Activated CD8-positive, alpha-beta T cell treated with anti-CD3 and anti-CD28 coated beads for 36 hours (primary cell): ENCODE results near the gene LMOD3. TPM values are rescaled to one million over a fixed set of nuclear protein-coding genes. Genes with fewer than 3 reads are reported as not detected.

Source experiments
- ATAC-seq: fragments of 200-7000 bp; cut with Tn5 transposase; one replicate; pipeline ENCODE4 v1.10.0; 2021; ENCODE audit warnings: mild to moderate bottlenecking, moderate library complexity
- CTCF ChIA-PET: fragments of 350-600 bp; sonication (Branson Sonifier 250); formaldehyde crosslinking; loops from one replicate; lab custom pipeline; 2021; ENCODE audit warnings: antibody characterized with exemption; lab: Charles Lee
- POLR2A ChIA-PET: fragments of 350-600 bp; sonication (Branson Sonifier 250); formaldehyde crosslinking; loops from one replicate; lab custom pipeline; 2021; ENCODE audit warnings: antibody characterized with exemption; lab: Charles Lee
- DNase-seq: peaks from one replicate; pipeline ENCODE4 v3.0.0-alpha.2; 2020
- H3K27ac Mint-ChIP-seq: one replicate; pipeline ENCODE4 v1.8.0; 2021; ENCODE audit warnings: mild to moderate bottlenecking, mixed read lengths
- H3K27me3 Mint-ChIP-seq: one replicate; pipeline ENCODE4 v1.8.0; 2021; ENCODE audit warnings: mixed read lengths
- H3K36me3 Mint-ChIP-seq: one replicate; pipeline ENCODE4 v1.8.0; 2021; ENCODE audit warnings: low read depth, mixed read lengths
- H3K4me1 Mint-ChIP-seq: one replicate; pipeline ENCODE4 v1.8.0; 2021; ENCODE audit warnings: low read depth, mixed read lengths
- H3K4me3 Mint-ChIP-seq: one replicate; pipeline ENCODE4 v1.8.0; 2021; ENCODE audit warnings: mild to moderate bottlenecking, moderate library complexity, mixed read lengths
- H3K9me3 Mint-ChIP-seq: one replicate; pipeline ENCODE4 v1.8.0; 2021; ENCODE audit warnings: mixed read lengths
- CTCF ChIP-seq: fragments of 200-600 bp; IDR thresholded peaks from one replicate; pipeline ENCODE4 v1.8.0; 2022; ENCODE audit warnings: antibody characterized with exemption, mild to moderate bottlenecking
- intact Hi-C: fragments of 100-400 bp; cut with micrococcal nuclease; formaldehyde crosslinking; loops from one replicate; pipeline ENCODE4 v1.10.0; 2022
- total RNA-seq, 2 experiments: library from RNA; stranded (reverse); gene quantifications; one replicate each; pipeline ENCODE4 v1.2.3, GENCODE V29; 2021

Gene LMOD3
- total RNA-seq, 2 experiments from 2014 or later: not detected

GRCh38 chr3:69084326-69085167 lies 37.8 kb downstream of the LMOD3 start, which contains the start of gene ARL6IP5:
ARL6IP5 (plus strand) TSS chr3:69084937; CDS start chr3:69085048, 111 bp downstream.
- intact Hi-C loops: no loop called here
- DNase-seq: peak; percentile 97
- H3K4me1 Mint-ChIP-seq: peaks cover 58% of the 10 kb centered on the region
- H3K36me3 Mint-ChIP-seq: peaks cover 27% of the 10 kb centered on the region
- H3K27ac Mint-ChIP-seq: peak within 1 kb of the TSS; percentile 98
- ATAC-seq: peak; percentile 54
- H3K27me3 Mint-ChIP-seq: no peaks in the 10 kb centered on the region
- H3K4me3 Mint-ChIP-seq: peak within 1 kb of the TSS; percentile 99
- ChIA-PET CTCF (interaction anchor here (1.1 to 3.0 kb wide), 4 partner anchors 9 to 36 kb away, joined by 3 to 11 read pairs (median 5); partner anchors contain the start of gene TMF1), POLR2A (interaction anchor here (0.9 to 4.0 kb wide), 7 partner anchors 7 to 114 kb away, joined by 3 to 29 read pairs (median 4); partner anchors contain the start of gene TMF1)
- TF ChIP-seq CTCF: no peak
- H3K9me3 Mint-ChIP-seq: no peaks in the 10 kb centered on the region

DNA sequence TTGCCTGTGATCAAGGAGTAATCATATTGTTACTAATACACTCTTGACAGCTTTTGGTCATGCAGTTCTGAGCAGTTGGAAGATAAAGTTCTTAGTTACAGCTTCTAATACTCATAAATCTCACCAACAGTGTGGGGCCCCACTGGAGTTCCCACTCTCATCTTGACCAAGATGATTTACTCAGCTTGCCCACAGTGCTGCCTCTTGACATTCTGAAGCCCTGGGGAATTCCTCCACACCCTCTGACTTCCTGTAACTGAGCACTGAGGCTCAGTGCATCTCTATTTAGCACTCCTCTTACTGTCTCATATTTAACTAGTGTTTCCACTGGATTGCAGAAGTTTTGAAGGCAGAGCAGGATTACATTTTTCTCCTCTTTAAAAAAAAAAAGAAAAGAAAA lies 39.6 kb downstream of the LMOD3 start:
- peak overlapping the region; percentile 60 for H3K4me3 Mint-ChIP-seq
- intact Hi-C loops: loop anchor here (2.0 kb wide), 1 partner anchor 30 kb away; the partner anchor contains the start of gene TMF1
- peaks cover 53% of the 10 kb centered on the region for H3K4me1 Mint-ChIP-seq

GRCh38 chr3:69082361-69082760 lies 40.0 kb downstream of the LMOD3 start:
- intact Hi-C loops: loop anchor here (2.0 kb wide), 1 partner anchor 30 kb away; the partner anchor contains the start of gene TMF1
- H3K27me3 Mint-ChIP-seq: no peaks in the 10 kb centered on the region
- ATAC-seq (no peak), DNase-seq (no peak)
- H3K36me3 Mint-ChIP-seq: peaks cover 26% of the 10 kb centered on the region
- no peaks in the 10 kb centered on the region for H3K9me3 Mint-ChIP-seq
- CTCF ChIA-PET: interaction anchor here (0.9 to 1.5 kb wide), 3 partner anchors 11 to 39 kb away, joined by 4 to 5 read pairs (median 4); no protein-coding TSS in a partner anchor
- peaks cover 56% of the 10 kb centered on the region for H3K4me1 Mint-ChIP-seq
- no peak for TF ChIP-seq CTCF
- H3K27ac Mint-ChIP-seq: peak overlapping the region; percentile 98
- POLR2A ChIA-PET: interaction anchor here (0.8 to 4.0 kb wide), 7 partner anchors 8 to 117 kb away, joined by 3 to 29 read pairs (median 7); partner anchors contain the start of gene TMF1
- peak overlapping the region; percentile 60 for H3K4me3 Mint-ChIP-seq

More for the DNA sequence above, 39.6 kb downstream of the LMOD3 start:
- TF ChIP-seq CTCF: no peak
- Mint-ChIP-seq H3K36me3 (peaks cover 27% of the 10 kb centered on the region), H3K27me3 (no peaks in the 10 kb centered on the region), H3K9me3 (no peaks in the 10 kb centered on the region), H3K27ac (peak overlapping the region; percentile 98)
- peak; percentile 57 for ATAC-seq
- CTCF ChIA-PET: interaction anchor here (0.9 to 1.5 kb wide), 3 partner anchors 11 to 39 kb away, joined by 4 to 5 read pairs (median 4); no protein-coding TSS in a partner anchor
- POLR2A ChIA-PET: interaction anchor here (0.8 to 4.0 kb wide), 8 partner anchors 8 to 117 kb away, joined by 3 to 29 read pairs (median 6); partner anchors contain the start of gene TMF1
- DNase-seq: peak; percentile 91

DNA sequence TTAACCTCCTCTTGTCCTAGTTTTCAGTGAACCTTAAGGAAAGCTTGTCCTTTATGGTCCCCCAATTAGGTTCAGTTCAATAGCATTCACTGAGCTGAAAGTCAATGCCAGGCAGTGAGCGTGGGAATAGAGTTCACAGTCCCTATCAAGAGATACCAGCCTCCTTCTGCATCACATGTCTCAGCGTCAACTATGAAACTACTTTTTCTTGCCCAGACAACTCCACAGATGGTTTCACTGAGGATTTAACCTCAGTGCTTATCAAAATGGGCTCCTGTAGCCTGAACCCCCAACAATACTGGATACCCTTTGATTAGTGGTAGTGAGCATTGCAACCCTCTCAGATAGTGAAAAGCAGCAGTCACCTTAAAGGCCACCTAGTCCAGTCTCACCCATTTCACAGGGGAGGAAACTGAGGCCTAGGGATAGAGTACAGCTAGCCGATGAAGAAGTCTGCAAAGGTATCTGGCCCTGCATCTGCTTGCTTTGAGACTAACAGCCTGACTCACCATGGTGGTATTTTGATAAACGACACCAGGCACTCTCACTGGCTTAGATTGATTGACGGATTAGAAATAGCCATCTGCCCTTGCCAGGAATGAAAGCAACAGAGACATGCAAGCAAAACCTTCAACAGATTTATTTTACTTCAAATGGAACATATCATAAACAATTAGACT lies 40.7 kb downstream of the LMOD3 start:
- H3K27me3 Mint-ChIP-seq: no peaks in the 10 kb centered on the region
- H3K27ac Mint-ChIP-seq: peak overlapping the region; percentile 98
- intact Hi-C loops: loop anchor here (2.0 kb wide), 2 partner anchors 13 to 29 kb away; partner anchors contain the start of gene TMF1
- TF ChIP-seq CTCF: no peak
- ChIA-PET POLR2A (interaction anchor here (0.6 to 4.0 kb wide), 8 partner anchors 9 to 118 kb away, joined by 3 to 29 read pairs (median 6); partner anchors contain the start of gene TMF1), CTCF (interaction anchor here (0.9 to 2.0 kb wide), 4 partner anchors 12 to 40 kb away, joined by 4 to 5 read pairs (median 4); no protein-coding TSS in a partner anchor)
- peak; percentile 35 for DNase-seq
- H3K4me1 Mint-ChIP-seq: peaks cover 59% of the 10 kb centered on the region
- H3K9me3 Mint-ChIP-seq: no peaks in the 10 kb centered on the region
- no peak for ATAC-seq
- peaks cover 26% of the 10 kb centered on the region for H3K36me3 Mint-ChIP-seq
- peak overlapping the region; percentile 27 for H3K4me3 Mint-ChIP-seq
